Epithelial cell of proximal tubule (primary cell): ENCODE data around the gene MELTF. TPM values are rescaled to one million over a fixed set of nuclear protein-coding genes. Genes with fewer than 3 reads are reported as not detected.

Experiments used
- DNase-seq: peaks from one replicate; pipeline ENCODE4 v3.0.0-alpha.2; 2011; ENCODE audit warnings: low read depth
- H3K4me3 ChIP-seq: 2 replicates; pipeline ENCODE4 v1.5.1; 2011; ENCODE audit warnings: low read depth, mild to moderate bottlenecking, low read length
- CTCF ChIP-seq: conservative IDR thresholded peaks from 2 replicates; pipeline ENCODE4 v1.5.1; 2012; ENCODE audit warnings: low read depth, mild to moderate bottlenecking, low read length
- total RNA-seq: library from RNA; depleted of rRNA; stranded (reverse); fragments of >200 nt; gene quantifications from 2 replicates; pipeline ENCODE4 v1.2.3, GENCODE V29; 2015

The MELTF gene
- total RNA-seq, 1 donor from 2014 or later, result 26.9 TPM

- no peak overlapping the region for H3K4me3 ChIP-seq
- TF ChIP-seq CTCF, result no peak
Observed at GRCh38 chr3:196962108-196962929, 67.3 kb downstream of the MELTF start.

GRCh38 chr3:196954832-196955231 lies 74.8 kb downstream of the MELTF start:
- DNase-seq, result no peak
- H3K4me3 ChIP-seq, result no peak overlapping the region

More at GRCh38 chr3:196962108-196962929, 67.3 kb downstream of the MELTF start:
- no peak for DNase-seq

More at GRCh38 chr3:196954832-196955231, 74.8 kb downstream of the MELTF start:
- TF ChIP-seq CTCF, result no peak

Other genes starting within 250 kb of the MELTF start
- gene SENP5, start 161.9 kb downstream of the MELTF start, total RNA-seq, result 19.7 and 20.0 TPM in 2 replicates
- 49.4 and 51.1 TPM in 2 replicates for gene NCBP2, start 87.3 kb downstream of the MELTF start, total RNA-seq
- 0.36 and 0.63 TPM in 2 replicates for gene PIGZ, start 61.0 kb downstream of the MELTF start, total RNA-seq